ENCODE data around the gene IGSF9B. TPM values are rescaled to one million over a fixed set of nuclear protein-coding genes. Genes with fewer than 3 reads are reported as not detected.

IGSF9B gene
- total and polyA plus RNA-seq, 9 of the 15 experiments (the other 6 are each of a cell fraction or from before 2014, with no cell fraction given) = 0.09 TPM; not detected in 8

DNA sequence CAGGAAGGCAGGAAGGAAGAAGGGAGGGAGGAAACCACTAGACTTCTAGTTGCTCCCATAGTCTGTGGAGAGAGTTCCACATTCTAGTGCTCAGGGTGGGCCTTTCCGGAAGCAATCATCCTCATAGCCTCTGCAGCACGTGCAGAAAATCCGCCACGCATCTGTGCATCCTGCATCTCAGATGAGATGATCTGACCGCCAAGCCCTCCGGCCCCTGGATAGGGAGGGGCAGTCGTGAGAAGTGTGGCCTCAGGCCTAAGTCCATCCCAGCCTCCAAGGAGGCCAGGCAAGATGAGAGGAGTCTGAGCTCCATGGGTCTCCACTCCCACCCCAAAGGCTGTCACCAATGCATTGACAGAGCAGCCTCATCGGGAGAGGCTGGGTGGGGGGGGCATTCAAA lies 30.4 kb upstream of the IGSF9B start:
- Histone ChIP-seq H2AFZ (ENCODE audit: low read depth, low read length) (no peak overlapping the region), H3K27ac (ENCODE audit: extremely low read depth, low read depth, low read length) (no peak overlapping the region), H4K20me1 (replicated peaks; ENCODE audit: control insufficient read depth, insufficient read depth, low read length) (peaks cover 4% of the 10 kb centered on the region; the same call in 1 of the 2 replicates), H3K9ac (ENCODE audit: insufficient read depth in 1 of 2, low read depth in 2 of 2, low read length in 2 of 2) (no peak overlapping the region), H3K4me3 (no peak overlapping the region), H3K4me1 (replicated peaks in 1 of 2; ENCODE audit: control insufficient read depth in 2 of 2, insufficient read depth in 2 of 2, low read length in 2 of 2) (no peaks in the 10 kb centered on the region), H3K4me2 (ENCODE audit: insufficient read depth, low read length) (no peak overlapping the region), H3K9me1 (ENCODE audit: control insufficient read depth, insufficient read depth, low read length) (peaks cover 3% of the 10 kb centered on the region), H3K36me3 (ENCODE audit: control insufficient read depth, insufficient read depth, low read length) (no peaks in the 10 kb centered on the region), H3K27me3 (ENCODE audit: control insufficient read depth in 2 of 2, insufficient read depth in 2 of 2, low read length in 2 of 2) (peaks cover 23 to 91% of the 10 kb centered on the region in 2 experiments; a peak in 4 of 5 replicates), H3K9me3 (replicated peaks; ENCODE audit: control insufficient read depth, insufficient read depth, low read depth, low read length) (no peaks in the 10 kb centered on the region), H3K79me2 (ENCODE audit: control insufficient read depth, insufficient read depth, low read length) (no peaks in the 10 kb centered on the region)
- ATAC-seq (no peak), DNase-seq (ENCODE audit: extremely low read depth in 1 of 4, low spot score in 3 of 4) (no peak), FAIRE-seq (no peak)
- intact Hi-C loops (cut with micrococcal nuclease) = no loop called here
- BruUV-seq (replicated peaks) = no TSS peak
- POLR2A ChIA-PET = interaction anchor here (0.7 kb wide), 2 partner anchors 44 to 386 kb away, joined by 3 read pairs; no protein-coding TSS in a partner anchor
- 0% methylated on average over 8 of the region's 8 CpGs for WGBS (ENCODE audit: insufficient coverage, low coverage, missing lambda C conversion rate)
- in situ Hi-C loops (cut with MboI) = no loop called here
- CTCF ChIA-PET (ENCODE audit: low intra/inter-chr PET ratio) = interaction anchor here (0.5 kb wide), 1 partner anchor 8 kb away, joined by 5 read pairs; no protein-coding TSS in a partner anchor
- TF ChIP-seq SMAD1 (IDR thresholded peaks at IDR 0.05; ENCODE audit: low read depth, low read length, partially characterized antibody) (no peak), RNF2 (IDR thresholded peaks at IDR 0.05) (no peak), POLR2H (tag; IDR thresholded peaks at IDR 0.05; ENCODE audit: low read depth) (no peak), ZNF224 (CRISPR knock-in tag; IDR thresholded peaks at IDR 0.05) (no peak), ZNF766 (CRISPR knock-in tag; conservative IDR thresholded peaks at IDR 0.05) (no peak)
- TF ChIP-seq, protein P1, sequence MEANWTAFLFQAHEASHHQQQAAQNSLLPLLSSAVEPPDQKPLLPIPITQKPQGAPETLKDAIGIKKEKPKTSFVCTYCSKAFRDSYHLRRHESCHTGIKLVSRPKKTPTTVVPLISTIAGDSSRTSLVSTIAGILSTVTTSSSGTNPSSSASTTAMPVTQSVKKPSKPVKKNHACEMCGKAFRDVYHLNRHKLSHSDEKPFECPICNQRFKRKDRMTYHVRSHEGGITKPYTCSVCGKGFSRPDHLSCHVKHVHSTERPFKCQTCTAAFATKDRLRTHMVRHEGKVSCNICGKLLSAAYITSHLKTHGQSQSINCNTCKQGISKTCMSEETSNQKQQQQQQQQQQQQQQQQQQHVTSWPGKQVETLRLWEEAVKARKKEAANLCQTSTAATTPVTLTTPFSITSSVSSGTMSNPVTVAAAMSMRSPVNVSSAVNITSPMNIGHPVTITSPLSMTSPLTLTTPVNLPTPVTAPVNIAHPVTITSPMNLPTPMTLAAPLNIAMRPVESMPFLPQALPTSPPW (CRISPR knock-in tag; IDR thresholded peaks at IDR 0.05) = no peak
- TF ChIP-seq, protein P2, sequence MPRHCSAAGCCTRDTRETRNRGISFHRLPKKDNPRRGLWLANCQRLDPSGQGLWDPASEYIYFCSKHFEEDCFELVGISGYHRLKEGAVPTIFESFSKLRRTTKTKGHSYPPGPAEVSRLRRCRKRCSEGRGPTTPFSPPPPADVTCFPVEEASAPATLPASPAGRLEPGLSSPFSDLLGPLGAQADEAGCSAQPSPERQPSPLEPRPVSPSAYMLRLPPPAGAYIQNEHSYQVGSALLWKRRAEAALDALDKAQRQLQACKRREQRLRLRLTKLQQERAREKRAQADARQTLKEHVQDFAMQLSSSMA (CRISPR knock-in tag; IDR thresholded peaks at IDR 0.05) = no peak
- TF ChIP-seq, protein P3, sequence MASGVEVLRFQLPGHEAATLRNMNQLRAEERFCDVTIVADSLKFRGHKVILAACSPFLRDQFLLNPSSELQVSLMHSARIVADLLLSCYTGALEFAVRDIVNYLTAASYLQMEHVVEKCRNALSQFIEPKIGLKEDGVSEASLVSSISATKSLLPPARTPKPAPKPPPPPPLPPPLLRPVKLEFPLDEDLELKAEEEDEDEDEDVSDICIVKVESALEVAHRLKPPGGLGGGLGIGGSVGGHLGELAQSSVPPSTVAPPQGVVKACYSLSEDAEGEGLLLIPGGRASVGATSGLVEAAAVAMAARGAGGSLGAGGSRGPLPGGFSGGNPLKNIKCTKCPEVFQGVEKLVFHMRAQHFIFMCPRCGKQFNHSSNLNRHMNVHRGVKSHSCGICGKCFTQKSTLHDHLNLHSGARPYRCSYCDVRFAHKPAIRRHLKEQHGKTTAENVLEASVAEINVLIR (CRISPR knock-in tag; IDR thresholded peaks at IDR 0.05) = no peak
- TF ChIP-seq, protein P4, sequence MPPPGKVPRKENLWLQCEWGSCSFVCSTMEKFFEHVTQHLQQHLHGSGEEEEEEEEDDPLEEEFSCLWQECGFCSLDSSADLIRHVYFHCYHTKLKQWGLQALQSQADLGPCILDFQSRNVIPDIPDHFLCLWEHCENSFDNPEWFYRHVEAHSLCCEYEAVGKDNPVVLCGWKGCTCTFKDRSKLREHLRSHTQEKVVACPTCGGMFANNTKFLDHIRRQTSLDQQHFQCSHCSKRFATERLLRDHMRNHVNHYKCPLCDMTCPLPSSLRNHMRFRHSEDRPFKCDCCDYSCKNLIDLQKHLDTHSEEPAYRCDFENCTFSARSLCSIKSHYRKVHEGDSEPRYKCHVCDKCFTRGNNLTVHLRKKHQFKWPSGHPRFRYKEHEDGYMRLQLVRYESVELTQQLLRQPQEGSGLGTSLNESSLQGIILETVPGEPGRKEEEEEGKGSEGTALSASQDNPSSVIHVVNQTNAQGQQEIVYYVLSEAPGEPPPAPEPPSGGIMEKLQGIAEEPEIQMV (tag; conservative IDR thresholded peaks at IDR 0.05; ENCODE audit: low read depth) = no peak
- TF ChIP-seq, protein P5, sequence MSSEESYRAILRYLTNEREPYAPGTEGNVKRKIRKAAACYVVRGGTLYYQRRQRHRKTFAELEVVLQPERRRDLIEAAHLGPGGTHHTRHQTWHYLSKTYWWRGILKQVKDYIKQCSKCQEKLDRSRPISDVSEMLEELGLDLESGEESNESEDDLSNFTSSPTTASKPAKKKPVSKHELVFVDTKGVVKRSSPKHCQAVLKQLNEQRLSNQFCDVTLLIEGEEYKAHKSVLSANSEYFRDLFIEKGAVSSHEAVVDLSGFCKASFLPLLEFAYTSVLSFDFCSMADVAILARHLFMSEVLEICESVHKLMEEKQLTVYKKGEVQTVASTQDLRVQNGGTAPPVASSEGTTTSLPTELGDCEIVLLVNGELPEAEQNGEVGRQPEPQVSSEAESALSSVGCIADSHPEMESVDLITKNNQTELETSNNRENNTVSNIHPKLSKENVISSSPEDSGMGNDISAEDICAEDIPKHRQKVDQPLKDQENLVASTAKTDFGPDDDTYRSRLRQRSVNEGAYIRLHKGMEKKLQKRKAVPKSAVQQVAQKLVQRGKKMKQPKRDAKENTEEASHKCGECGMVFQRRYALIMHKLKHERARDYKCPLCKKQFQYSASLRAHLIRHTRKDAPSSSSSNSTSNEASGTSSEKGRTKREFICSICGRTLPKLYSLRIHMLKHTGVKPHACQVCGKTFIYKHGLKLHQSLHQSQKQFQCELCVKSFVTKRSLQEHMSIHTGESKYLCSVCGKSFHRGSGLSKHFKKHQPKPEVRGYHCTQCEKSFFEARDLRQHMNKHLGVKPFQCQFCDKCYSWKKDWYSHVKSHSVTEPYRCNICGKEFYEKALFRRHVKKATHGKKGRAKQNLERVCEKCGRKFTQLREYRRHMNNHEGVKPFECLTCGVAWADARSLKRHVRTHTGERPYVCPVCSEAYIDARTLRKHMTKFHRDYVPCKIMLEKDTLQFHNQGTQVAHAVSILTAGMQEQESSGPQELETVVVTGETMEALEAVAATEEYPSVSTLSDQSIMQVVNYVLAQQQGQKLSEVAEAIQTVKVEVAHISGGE (CRISPR knock-in tag; IDR thresholded peaks at IDR 0.05) = no peak
- TF ChIP-seq, protein P6, sequence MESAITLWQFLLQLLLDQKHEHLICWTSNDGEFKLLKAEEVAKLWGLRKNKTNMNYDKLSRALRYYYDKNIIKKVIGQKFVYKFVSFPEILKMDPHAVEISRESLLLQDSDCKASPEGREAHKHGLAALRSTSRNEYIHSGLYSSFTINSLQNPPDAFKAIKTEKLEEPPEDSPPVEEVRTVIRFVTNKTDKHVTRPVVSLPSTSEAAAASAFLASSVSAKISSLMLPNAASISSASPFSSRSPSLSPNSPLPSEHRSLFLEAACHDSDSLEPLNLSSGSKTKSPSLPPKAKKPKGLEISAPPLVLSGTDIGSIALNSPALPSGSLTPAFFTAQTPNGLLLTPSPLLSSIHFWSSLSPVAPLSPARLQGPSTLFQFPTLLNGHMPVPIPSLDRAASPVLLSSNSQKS (CRISPR knock-in tag; IDR thresholded peaks at IDR 0.05) = no peak
